NCI-H146 treated with DMSO at 0.1 percent for 48 hours (cell line): ENCODE data around the gene FIGN.

Experiments used
- DNase-seq: peaks from one replicate; lab custom pipeline; 2025; ENCODE audit not compliant: unreplicated experiment; lab: John Stamatoyannopoulos, UW

Gene FIGN

DNA sequence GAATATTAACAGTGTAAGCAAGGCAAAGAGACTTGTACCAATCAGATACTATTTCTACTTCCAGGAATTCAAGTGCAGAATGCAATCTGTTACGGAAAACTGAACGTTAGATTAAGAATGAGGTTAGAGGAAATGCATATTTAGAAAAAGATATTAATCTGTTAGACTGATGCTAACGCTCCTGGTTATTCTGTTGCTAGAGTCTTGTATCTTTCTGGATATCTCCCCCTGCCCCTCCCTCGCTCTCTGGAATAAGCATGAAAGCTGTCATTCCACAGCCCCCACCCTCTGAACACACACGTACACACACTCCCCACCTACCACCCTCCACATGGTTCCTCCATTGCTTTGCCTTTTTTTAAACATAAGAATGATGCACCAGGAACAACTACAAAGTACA, 24.1 kb downstream of the FIGN start:
- DNase-seq, result no peak

DNA sequence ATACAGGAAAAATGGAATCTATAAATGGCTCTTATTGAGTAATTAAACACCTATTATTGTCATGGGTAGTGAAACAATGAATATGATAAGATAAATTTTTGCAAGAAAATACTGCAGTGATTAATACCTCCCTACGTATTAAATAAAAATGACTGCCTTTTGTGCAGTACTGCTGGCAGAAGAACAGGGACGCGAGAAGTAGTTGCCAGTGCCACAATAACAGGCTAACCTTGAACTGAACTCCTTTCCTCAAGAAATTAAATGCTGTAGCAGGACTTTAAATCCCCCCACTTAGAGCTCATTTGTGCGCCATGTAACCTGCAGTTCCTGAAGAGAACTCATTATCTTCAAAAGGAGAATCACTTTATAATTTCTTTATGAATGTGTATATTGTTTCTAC, 24.6 kb downstream of the FIGN start:
- DNase-seq, result no peak

GRCh38 chr2:163709270-163709669, 26.5 kb downstream of the FIGN start:
- no peak for DNase-seq

DNA sequence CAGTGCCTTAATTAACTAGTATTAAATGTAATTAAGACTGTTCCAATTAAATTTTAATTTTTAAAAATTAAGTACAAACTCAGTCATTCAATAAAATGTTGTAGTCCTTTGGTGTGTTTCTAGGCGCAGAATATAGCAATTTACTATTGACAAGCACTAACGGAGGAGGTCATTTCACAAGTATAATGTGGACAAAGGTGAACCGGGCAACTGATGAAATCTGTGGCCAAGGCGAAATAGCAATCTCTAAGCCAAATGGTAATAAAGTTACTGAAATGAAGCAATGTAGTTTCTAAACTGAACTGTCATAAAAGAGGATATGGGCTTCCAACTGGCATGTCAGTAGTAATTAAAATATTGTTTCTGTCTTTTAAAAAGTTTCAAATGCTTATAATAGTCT, 27.5 kb downstream of the FIGN start:
- DNase-seq, result no peak

DNA sequence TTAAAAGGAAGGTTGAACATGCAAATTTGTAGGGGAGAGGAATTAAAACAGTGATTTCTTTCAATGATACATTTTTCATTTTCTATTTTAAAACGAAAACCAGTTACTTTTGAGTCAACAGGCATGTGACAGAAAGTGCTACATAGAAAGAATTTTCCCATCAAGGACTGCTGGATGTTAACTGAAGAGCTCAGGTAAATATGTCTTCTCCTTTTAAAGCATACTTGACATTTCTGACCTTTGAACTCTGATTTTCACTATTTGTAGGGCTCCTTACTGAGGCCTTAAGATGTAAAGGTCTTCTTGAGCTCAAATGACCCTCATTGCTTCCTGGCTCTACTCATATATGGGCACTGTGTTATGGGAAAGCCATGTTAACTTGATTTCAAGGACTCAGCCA, 32.4 kb downstream of the FIGN start:
- no peak for DNase-seq

DNA sequence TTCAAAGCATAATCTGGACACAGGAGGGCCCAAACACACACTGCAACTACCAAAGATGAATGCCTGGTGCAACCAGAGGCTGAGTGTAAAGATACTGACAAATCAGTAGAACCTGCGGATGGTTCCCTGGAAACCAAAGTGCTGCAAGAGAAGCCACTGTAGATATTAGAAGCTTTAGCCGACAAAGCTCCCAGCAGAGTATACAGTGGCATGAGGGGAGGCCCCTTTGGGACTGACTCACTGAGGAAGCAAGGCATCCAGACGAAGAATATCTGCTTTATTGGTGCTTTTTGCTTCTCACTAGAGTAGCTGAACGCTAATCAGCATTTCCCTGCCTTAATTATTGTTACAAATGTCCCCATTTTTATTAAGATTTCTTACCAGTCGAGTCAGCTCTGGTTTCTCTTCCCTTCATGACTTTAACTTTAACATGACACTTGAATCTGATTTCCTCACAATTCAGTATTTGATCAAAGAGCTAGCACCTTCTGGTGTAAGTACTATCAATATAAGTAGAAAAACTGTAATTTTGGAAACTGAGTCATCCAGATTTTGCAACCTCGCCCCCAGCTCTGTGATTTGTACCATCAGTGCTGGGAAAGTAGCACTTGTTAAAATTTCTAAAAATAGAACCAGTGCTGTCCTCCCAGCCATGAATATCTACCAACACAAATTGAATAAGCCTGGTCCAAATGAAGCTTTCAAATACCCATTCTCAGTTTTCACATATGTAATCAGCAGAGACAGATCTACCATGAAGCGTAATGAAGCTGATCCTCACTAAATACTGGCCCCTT, 34.2 kb downstream of the FIGN start:
- no peak for DNase-seq

DNA sequence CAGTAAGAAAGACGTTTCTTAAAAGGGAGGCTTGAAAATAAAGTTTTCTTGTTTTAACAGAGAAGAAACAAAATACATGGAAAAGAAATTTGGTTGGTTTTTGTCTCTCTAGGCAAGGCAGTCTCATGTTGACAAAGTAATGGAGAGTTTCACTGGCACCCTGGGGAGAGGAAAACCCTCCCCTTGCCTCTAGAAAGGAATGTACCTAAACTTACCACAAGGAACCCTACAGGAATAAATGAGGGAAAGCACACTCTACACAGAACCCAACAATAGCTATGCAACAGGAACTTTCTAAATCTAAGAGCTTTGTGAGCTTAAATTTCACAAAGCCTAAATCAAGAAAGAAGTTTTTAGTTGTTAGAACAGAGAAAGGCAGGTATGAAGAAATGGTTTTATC, 37.0 kb downstream of the FIGN start:
- no peak for DNase-seq

DNA sequence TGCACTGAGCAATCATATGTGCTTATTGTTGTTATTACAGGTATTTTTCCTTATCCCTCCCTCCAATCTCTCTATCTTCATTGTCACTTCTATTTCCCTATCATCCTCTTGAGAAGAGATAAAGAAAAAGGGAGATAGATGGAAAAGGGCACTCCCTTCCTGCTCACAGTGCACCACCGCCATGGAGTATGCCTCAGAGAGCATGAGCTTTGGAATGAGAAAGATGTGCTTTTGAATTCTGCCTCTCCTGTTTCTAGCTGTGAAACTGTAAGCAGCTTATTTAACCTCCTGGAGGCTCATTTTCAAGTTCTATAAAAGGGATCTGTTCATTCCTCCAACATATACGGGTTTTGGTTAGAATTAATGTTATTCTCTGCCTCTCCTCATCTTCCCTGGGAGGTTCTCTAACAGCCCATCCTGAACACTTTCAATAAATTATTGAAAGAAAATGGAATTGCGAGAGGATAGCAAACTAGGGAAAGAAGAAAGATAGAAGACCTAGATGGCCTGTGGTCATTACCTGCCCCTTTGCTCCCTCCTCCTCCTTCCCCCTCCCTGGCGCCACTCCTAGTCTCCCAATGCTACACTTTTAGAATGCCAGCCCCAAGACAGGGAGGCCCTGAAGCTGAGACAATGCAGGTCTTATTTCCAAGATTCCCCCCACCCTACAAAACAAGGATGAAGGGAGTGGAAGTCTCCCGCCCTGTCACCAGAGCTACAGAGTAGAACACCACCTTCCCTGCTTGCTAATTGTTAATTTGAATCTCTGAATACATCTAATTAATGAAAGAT, 37.8 kb downstream of the FIGN start:
- DNase-seq, result no peak

DNA sequence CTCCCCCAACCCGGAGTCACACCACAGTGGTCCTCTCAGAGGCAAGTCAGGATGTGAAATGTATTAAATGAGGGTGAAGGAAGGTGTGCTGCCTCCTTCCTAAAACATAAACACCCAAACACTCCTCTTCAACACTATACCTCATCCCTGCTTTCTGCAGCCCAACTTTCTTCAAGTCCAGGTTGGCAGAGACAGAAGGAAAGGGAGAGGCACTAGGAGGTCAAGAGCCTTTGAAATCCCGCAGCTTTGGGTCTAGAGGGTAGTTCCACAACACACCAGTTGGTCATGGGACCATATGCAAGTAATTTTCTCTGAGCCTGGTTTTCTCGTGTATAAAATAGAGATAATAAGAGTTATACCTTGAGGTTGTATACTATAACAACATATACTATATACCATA, 38.4 kb downstream of the FIGN start:
- no peak for DNase-seq

GRCh38 chr2:163693484-163693883, 42.3 kb downstream of the FIGN start:
- DNase-seq, result no peak

DNA sequence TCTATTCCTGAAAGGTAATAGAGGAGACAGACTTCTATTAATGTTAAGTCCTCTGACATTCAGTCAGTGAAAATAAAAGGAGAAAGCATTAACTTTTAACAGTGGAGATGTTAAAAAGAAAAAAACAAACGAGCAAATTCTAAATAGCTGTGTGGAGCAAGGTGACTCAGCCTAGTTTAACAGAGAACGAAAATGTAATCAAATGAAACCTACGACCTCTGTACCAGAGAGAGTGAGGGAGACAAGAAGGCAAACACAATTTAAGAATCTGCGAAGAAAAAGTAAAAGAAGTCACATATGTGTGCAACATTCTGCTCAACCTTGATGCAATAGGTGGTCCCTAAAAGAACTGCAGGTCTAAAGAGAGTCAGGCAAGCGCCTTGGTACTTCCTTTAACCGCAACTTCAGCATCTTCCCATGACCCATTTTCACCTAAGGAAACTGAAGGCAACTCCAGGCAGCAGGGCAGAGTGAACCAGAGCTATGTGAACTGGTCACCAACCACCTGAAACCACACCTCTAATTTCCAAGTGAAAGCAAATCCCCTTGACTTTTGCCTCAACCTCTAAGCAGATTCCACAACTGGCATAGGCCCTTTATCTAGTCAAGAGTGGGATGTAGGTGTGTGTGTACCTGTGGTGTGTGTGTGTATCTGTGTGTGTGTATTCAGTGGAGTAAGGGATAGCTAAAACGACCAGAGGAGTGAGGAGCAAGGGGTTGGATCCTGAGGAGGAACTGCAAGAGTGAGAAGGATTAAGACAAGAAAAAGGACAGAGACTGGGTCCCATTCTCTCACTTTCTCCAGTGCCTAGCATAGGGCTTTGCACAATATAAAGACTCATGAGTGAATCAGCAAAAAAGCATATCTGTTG, 43.0 kb downstream of the FIGN start:
- DNase-seq, result no peak

- no peak for DNase-seq
Observed at GRCh38 chr2:163692081-163692480, 43.7 kb downstream of the FIGN start.

- no peak for DNase-seq
Observed at GRCh38 chr2:163690896-163691295, 44.9 kb downstream of the FIGN start.

- DNase-seq, result no peak
Observed at GRCh38 chr2:163687217-163687616, 48.6 kb downstream of the FIGN start.

DNA sequence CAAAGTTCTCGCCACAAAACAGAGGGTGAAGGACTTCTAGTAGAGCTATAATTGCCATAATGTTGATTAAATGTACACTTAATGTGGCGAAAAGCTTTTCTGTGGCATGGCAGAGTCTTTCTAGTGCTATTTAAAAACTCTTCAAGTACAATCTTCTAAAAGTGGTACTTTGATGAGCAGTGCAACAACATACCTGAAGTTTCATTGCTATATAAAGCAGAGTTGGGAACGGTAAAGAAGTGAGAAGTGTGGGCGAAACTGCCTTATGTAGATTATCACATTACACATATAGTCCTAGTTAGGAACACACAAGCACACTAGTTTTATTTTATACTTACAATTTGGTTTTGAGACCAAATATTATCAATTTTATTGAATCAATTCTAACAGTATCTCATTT, 49.5 kb downstream of the FIGN start:
- no peak for DNase-seq

GRCh38 chr2:163682695-163683094, 53.1 kb downstream of the FIGN start:
- DNase-seq, result no peak

- DNase-seq, result no peak
Observed at GRCh38 chr2:163681745-163682144, 54.1 kb downstream of the FIGN start.

GRCh38 chr2:163675388-163675787, 60.4 kb downstream of the FIGN start:
- DNase-seq, result no peak

DNA sequence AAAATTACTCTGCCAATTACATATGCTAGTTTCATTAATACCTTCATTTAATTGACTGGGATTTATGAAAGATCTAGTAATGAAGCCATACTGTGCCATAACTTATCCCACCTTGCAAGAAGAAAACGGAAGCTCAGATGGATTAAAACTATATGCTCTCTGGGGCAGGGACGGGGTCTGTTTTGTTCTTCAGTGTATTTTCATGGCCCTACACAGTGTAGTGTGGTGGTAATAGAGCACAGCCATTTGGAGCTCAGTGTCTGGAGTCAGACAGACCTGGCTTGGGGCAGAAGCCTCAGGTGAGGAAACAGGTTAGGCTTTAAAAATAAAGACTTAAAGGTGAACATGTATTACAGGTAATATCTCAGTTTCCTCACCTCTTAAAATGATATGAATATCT, 62.3 kb downstream of the FIGN start:
- no peak for DNase-seq

GRCh38 chr2:163670929-163671328, 64.9 kb downstream of the FIGN start:
- no peak for DNase-seq

DNA sequence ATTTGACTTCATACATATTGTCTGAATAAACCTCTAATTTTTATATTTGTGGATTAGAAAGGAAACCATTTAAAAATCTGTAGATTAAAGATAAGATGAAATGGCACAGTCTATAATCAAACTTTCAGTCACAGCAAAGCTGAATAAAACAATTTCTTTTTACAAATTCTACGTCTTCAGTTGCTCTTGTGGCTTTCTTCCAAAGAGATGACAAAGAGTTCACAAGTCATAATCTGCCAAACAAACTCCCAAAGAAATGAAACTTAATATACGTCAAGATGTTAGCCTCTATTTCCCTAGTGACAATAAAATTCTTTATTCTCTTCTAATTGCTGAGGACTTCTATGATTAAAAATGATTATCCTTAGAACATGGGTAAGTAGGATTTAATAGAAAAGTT, 66.3 kb downstream of the FIGN start:
- no peak for DNase-seq
